RPMI8226 (cell line): ENCODE data around the gene SEC22C.

Experiments
- DNase-seq: peaks from one replicate; pipeline ENCODE4 v3.0.0-alpha.2; 2015

SEC22C gene

DNA sequence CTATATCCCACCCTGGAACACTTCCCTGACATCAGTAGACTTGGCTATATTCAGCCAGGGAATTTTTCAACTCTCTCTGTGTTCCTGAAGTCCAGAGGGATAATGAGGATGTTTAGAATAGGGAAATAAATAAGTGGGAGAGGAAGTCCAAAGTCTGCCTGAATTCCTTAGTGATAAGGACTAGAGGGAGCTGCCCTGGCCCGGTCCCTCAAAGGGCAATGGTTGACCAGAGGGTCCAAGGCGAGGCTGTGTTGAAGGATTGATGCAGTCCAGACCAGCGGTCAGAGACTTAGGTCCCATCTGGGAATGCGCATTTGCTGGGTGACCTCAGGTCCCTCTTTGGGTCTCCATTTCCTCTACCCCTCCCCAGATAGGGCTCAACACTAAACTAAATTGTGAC, 71.4 kb downstream of the SEC22C start:
- DNase-seq = no peak

DNA sequence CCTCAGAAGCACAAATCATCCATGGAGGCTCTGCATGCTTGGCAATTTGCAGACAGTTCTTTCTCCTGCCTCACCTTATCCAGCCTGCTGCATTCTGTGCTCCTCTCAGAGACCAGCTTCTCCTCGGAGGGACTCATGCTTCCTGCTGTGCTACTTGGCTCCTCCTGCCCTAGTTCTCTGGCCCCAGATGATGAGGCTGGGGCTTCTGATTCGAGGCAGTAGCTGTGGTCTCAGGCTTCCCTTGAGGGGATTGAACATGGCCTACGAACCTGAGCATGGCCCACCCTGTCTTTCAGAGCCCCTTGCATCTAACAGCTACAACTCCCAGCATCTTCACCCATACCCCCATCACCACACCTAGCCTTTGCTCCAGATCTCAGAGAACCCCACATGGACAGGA, 72.7 kb downstream of the SEC22C start:
- DNase-seq = no peak

DNA sequence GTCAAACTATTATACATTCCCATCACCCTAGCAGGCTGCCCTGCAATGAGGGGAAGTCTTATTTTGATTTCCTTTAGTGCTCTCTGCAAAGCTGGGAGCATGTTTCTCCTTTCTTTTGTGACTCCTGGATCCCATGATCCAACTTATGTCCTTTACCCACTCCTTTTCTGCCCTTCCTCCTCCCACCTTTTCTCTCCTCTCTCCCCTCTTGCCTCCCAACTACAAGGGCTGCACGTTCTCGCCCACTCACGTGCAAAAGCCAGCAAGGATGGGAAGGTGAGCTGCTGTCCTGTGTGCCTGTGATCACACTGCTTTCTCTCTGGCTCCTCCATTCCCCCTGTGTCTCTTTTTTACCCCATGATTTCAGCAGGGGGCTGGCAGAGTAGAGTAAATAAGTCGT, 73.2 kb downstream of the SEC22C start:
- no peak for DNase-seq

DNA sequence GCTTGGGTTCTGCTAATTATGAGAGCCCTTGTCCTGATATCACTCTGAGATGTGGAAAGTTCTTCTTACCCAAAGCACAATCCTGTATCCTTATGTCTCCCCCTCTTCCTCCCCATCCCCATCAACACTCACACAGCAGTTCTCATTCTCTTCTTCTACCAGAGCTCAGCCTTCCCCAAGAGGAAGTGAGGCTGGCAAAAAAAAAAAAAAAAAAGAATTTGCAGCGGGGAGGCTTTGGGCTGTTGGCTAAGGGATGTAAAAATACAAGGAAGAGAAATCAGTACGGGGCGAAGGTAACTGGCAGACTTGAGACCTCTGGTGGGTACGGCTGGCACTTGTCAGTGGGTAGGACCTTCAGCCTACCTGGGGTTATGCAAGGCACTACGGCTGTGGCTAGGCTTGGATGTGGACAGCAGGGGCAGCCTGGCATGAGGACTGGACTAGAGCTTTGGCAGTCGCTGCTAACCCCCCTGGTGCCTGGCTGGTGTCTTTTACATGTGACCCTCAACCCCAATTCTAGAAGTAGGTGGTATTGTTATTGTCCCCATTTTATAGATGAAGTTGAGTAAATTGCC, 73.9 kb downstream of the SEC22C start:
- DNase-seq = peak; percentile 40

DNA sequence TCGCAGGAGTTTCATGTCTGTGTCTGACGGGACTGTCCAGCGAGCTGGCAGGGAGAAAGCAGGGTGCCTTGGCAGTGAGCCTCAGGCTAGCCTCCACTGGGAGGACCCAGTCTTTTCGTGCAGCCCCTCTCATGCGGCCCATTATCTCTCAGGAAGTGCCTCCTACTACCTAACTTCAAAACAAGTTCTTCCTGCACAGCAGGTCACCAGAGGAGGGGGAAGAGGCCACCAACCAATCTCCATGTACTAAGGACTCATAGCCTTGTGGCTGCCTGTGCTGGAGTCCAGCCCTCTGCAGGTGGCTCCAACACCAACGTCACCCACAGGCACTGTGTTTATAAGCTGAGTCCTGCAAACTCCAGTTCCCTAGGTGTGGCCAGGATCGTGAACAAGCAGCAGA, 74.5 kb downstream of the SEC22C start:
- peak; percentile 76 for DNase-seq

DNA sequence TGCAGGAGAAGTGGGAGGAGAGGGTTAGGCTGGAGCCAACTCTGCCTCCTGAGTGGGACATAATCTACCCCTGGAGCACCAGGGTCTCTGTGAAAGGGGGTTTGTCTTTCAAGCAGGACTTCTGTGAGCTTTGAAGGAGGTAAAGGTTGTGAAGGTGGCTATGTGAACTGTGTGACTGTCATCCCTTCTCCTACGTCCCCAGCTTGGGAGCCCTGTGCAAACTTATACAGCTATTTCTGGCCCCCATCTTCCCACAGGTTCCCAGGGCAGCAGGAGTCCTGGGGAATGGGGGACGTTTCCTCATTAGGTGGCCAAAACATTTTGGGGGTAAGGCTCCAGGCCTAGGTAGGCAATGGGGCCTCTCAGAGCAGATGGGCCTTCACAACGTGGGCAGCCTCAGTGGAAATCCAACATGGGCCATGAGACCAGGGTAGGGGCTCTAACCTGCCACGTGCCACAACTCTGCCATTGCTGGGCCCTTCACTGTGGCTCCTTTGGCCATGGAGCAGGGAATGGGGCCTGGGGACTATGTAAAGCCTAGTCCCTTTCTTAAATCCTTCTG, 75.8 kb downstream of the SEC22C start:
- no peak for DNase-seq

DNA sequence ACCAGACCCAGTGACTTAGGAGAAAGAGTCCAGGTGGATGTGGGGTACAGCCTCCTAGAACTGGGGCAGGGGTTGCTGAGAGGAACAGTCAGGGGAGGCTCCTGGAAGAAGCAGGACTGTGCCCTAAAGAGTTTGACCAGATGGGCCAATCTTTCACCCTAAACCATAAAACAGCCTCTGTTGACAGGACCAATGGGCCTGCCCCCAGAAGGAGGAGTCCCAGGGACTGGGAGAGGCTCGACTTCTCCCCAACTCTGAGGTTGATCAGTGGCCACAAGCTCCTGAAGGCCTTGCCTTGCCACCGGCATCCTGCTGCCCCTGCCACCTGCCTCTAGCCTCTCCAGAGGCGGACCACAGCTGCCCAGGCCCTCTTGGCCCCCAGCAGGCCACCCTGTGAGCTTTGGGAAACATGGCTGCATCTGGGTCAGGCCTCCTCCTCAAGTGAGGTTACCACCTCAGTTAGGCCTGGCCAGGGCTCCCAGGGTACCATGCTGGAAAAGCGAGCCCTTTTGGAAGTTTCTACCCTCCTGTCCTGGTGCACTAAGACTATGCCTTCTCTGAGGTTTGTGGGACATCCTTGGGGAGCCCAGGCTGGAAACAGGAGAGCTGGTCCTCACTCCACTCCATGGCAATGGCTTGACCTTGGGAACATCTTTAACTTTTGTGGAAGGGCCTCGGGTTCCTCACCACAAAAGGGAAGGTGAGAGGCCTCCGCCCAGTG, 76.5 kb downstream of the SEC22C start:
- no peak for DNase-seq

DNA sequence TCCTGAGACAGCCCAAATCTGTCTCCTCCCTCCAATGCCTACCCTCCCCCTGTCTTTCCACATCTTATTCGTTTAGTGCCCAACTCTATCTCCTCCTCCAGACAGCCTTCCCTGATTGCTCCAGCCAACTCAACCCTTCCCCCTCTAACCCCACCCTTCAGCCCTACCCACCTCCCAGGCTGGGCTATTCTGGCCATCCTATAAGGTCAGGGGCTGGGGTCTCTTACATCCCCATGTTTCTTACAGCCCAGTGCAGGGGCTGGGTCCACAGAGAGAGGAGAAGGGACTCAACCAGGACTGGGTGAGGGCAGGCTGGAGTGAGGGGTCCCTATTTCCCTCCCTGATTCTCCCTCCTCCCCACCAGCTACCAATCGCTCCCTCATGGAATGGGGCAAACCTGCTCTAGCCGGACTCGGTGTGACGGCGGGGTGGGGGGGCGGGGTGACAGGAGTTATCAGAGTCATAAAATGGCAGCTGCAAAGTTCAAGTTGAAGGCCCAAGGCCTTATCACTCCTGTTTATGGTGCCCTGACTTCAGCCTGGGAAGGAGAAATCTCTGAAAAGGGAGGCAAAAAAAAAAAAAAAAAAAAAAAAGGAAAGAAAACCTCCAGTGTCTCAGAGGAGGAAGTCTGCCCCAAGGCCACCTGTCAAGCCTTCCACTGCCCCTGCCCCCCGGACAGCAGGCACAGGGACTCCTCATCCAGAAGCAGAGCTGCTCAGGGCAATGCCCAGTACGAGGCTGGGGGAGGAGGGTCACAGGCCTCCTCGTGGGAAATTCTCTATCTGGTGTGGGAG, 77.2 kb downstream of the SEC22C start:
- DNase-seq = no peak

DNA sequence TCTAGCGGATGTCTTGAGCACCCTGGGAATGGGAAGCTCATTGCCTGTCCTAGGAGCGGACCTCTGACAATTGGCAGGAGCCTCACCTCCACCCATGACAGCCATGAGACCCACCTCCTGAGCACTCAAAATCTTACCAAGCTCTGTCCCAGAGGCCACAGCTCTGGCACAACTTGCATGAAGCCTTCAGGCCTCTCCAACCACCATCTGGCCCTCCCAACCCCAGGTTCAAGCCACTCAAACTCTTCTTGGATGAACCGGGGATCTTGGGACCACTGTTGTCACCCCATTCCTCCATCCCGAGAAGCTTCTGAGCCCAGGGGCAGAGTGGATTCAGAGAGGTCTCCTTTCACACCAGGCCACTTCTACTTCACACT, 77.8 kb downstream of the SEC22C start:
- DNase-seq = no peak

DNA sequence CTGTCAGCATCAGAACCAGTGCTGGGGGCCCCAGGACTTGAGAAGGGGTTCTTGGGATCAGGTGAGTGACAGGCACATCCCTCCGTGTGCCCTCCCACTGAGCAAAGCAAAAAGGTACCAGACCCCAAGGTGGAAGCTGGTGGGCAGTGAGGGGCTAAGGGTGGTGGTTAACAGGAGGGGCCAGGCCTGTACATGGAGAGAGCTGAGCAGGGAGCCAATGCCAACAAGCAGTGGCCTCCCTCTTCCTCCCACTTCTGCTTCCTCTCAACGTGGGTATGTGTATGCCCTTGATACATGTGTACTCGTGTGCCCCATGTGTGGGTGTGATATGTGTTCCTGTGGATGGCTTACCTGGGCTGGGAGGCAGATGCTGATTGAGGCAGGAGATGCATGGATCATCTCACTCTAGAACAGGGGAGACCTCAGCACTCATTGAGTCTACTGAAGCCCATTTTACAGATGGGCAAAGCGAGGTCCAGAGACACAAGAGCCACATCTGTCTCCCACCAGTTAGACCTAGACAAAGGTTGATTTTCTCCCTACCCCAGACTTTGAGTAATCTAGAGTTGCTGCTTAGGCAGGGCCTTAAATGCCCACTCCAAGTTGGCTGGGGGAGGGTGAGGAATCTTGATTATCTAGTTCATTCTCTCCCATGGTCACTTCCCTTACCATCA, 78.4 kb downstream of the SEC22C start:
- DNase-seq = no peak

DNA sequence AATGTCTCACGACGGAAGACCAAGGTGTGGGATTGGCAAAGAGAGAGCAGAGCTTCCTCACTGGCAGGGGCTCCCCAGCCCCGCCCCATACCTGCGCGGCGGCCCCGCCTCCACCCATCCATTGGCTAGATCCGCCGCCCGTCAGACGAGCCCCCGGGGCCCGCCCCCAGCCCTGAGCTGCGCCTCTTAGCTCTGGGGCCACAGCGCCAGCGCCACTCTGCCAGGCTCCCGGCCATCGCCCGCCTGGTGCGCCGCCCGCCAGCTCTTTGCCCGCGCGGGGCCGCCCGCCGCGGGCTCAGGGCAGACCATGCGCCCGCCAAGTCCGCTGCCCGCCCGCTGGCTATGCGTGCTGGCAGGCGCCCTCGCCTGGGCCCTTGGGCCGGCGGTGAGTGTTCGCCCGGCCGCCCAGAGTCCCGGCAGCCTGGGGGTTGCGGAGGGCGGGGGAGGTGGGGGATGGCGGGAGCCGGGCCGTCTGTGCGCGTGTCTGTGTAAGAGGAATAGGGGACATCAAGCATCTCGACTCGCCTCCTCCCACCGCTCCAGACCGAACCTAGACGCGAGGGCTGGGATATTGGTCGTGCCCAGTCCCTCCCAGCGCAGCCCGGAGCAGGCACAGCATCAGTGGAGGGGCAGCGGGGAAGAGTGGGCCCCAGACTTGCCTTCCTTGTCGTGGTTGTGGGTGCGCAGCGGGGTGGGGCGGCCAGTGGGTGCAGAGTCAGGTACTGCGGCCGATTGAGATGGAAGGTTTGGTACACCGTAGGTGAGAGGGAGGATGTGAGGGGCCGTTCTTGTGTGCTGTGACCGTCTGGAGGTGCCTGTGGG, 79.1 kb downstream of the SEC22C start, which contains the start of gene VIPR1:
VIPR1 (plus strand) TSS at position 215 of the 822 bp plus-strand sequence; CDS start at position 308, 93 bp downstream.
- peak; percentile 96 for DNase-seq

DNA sequence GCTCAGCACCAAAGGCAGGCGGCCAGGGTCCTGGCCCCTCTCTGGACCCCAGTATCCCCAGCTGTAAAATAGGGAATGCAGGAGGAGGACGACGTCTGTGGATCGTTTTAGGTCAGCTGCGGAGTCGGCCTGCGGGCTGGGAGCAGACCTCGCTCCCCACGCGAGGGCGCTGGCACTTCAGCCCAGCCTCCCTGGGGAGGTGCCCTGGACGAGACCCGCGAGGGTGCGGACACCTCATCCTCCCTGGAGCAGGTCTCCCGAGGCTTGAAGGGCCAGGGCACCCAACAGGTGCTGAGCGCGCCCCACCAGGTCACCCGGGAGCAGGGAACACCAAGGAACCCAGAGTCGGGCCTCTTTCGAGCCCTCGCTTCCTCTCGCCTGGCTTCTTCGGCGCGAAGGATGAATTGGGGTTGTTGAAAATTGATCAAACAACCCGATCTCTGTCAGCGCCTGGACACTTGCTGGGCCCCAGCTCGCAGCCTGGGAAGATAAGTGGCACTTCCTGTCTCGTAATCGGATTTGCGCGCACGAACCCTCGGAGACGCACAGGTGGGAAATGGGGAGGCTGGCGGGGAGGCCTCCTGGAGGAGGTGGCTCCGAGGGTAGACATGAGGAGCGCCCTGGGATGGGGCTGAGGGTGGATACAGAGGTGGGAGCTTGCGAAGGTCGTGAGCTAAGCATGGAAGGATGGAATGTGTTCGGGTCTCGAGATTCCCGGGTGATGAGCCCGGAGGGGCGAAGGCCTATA, 79.9 kb downstream of the SEC22C start:
- DNase-seq = peak; percentile 66

DNA sequence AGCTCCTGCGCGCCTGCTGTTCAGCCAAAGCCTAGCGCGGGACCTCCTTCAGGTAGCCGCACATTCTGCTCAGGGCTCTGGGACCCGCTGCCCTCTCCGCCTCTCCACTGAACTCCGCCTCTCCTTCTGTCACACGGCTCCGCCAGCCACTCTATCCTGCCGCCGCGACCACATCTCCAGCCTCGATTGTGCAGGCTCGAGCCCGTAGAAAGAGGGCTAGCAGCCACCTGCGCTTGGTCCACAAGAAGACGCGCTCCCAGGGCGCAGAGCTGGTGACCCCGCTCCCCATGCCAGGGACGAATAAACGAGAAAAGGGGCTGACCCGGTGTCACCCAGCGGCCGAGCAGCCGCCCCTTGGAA, 80.5 kb downstream of the SEC22C start:
- DNase-seq = peak; percentile 25

DNA sequence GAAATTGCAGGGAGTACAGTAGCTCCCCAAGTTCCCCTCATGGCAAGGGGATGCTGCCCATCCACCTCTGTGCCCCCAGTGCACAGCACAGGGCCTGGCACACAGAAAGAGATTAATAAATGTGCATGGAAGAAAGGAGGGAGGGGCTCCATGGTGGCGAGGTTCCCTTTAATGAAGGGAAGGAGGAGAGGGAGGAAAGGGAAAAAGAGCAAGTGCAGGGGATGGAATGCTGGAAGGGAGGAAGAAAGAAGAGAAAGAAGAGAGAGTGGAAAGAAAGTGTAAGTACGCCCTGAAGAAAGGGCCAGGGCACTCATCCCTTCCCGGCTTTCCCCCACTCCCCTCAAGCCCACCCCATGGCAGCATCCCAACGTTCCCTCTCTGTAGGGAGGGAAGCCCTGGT, 80.9 kb downstream of the SEC22C start:
- DNase-seq = no peak

DNA sequence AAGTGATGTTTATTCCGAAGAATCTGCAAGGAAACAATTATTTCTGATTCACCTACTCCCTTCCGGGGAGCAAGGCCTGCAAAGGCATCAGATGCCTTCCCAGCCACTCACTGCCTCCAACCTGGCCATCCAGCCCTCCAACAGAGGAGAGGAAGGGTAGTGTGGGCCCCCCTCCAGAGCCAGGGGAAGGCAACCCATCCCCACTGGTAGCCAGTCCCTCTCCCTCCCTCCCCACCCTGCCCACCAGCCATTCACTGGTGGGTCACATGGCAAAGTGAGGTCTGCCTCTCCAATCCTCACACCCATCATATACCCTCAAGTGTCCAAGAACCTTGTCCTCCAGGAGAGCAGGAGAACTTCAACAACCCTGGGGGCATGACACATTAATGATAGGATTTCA, 81.7 kb downstream of the SEC22C start:
- no peak for DNase-seq

DNA sequence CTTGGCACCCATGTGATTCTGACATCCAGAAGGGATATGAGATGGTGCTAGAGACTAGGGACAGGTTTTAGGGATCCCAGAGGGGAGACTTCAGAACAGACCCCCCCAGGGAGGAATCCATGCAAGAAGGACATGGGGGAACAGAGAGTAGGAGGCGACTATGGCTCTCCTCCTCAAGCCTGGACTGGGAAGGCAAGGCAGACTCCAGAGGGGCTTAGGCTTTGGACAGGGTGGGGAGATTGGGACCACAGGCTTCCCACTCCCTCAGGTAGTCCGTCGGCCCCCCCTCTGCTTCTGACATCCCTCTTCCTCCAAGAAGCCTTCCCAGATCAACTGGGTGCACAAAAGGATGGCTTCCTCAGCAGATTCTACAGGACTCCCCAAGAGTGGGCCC, 82.3 kb downstream of the SEC22C start:
- no peak for DNase-seq

DNA sequence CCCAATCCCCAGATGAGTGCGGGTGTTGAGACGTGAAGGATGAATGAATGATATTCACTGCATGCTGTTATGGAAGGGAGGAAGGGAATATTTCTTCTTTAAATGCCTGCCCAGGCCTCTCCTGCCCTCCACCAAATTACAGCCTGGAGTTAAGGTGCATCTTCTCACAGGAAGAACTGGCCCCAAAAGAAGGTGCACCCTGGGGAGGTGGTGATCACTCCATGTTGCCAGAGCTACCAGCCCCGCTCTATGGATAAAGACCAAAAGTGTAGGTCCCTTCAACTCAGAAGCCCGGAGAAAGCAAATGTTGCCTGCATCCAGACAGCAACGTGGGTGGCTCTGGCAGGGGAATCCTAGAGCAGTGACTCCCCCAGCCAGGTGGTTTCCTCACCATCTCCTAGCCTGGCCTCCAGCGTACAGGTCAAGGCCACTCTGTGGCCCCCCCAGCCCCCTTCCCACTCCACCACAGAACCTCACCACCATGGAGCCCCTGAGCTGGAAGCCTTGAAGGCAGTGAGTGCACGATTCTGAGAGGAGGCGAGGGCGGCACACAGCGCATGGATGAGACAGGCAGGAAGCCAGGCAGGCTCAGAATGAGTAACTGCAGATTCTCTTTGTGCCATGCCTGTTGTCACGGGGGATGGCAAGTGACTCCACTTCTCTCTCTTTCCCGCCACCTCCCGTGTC, 82.8 kb downstream of the SEC22C start:
- DNase-seq = no peak

DNA sequence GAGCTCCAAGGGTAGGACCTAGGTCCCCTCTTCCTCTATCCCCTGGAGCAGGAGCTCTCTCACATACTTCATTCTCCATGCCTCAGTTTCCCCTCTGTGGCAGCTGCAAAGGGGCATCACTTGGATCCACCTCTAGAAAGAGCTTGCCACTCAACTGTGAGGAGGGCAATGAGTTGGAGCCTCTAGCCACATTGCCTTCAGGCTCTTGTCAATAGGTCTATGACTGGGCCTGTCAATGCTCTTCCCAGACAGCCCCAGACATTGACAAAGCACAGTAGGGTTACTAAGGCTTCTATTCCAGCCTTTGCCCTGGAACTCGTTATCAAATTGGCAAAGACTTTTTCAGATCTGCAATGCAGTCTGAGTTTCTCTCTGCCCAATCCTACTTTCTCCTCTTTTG, 83.7 kb downstream of the SEC22C start:
- no peak for DNase-seq
